ENCODE results near the gene CRK.

DNA sequence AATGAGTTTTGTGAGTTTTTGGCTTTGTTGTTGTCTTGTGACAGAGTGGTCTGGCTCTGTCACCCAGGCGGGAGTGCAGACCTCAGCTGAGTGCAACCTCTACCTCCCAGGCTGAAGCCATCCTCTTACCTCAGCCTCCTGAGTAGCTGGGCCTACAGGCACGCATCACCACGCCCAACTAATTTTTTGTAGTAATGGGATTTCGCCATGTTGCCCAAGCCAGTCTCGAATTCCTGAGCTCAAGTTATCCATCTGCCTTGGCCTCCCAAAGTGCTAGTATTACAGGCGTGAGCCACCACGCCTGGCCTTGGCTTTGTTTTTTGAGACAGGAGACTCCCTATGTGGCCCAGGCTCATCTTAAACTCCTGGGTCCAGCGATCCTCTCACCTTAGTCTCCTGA is 15.1 kb downstream of the CRK start:
- TF ChIP-seq POLR2A (IDR thresholded peaks at IDR 0.05; ENCODE audit: low read length), result no peak
- no peak for TF ChIP-seq GATA1 (IDR thresholded peaks at IDR 0.05; ENCODE audit: low read depth, low read length)

All from erythroblast (primary cell).